ENCODE measurements around the gene ANKZF1.

The ANKZF1 gene

GRCh38 chr2:219213486-219214071 is 16.0 kb upstream of the ANKZF1 start:
- in situ Hi-C loops (cut with HindIII; ENCODE audit: low pct_unique_long_range_greater_than_20kb, low sequenced_read_pairs), result no loop called here
- no peak for TF ChIP-seq JUND (IDR thresholded peaks at IDR 0.05; ENCODE audit: low read depth)
- DNase-seq (ENCODE audit: low read depth in 1 of 2, low spot score in 1 of 2), result no peak

- no peak for DNase-seq (ENCODE audit: low read depth in 1 of 2, low spot score in 1 of 2)
- in situ Hi-C loops (cut with HindIII; ENCODE audit: low pct_unique_long_range_greater_than_20kb, low sequenced_read_pairs), result no loop called here
- TF ChIP-seq JUND (IDR thresholded peaks at IDR 0.05; ENCODE audit: low read depth), result no peak
Observed at GRCh38 chr2:219214141-219214540, 15.5 kb upstream of the ANKZF1 start.

- DNase-seq (ENCODE audit: low read depth in 1 of 2, low spot score in 1 of 2), result no peak
- no peak for TF ChIP-seq JUND (IDR thresholded peaks at IDR 0.05; ENCODE audit: low read depth)
- in situ Hi-C loops (cut with HindIII; ENCODE audit: low pct_unique_long_range_greater_than_20kb, low sequenced_read_pairs), result no loop called here
Observed at GRCh38 chr2:219214786-219215185, 14.8 kb upstream of the ANKZF1 start.

GRCh38 chr2:219215871-219216534 is 13.6 kb upstream of the ANKZF1 start:
- DNase-seq (ENCODE audit: low read depth in 1 of 2, low spot score in 1 of 2), result no peak
- no peak for TF ChIP-seq JUND (IDR thresholded peaks at IDR 0.05; ENCODE audit: low read depth)
- in situ Hi-C loops (cut with HindIII; ENCODE audit: low pct_unique_long_range_greater_than_20kb, low sequenced_read_pairs), result no loop called here

GRCh38 chr2:219216535-219216915 is 13.1 kb upstream of the ANKZF1 start:
- in situ Hi-C loops (cut with HindIII; ENCODE audit: low pct_unique_long_range_greater_than_20kb, low sequenced_read_pairs), result no loop called here
- no peak for DNase-seq (ENCODE audit: low read depth in 1 of 2, low spot score in 1 of 2)
- TF ChIP-seq JUND (IDR thresholded peaks at IDR 0.05; ENCODE audit: low read depth), result no peak

GRCh38 chr2:219218217-219218731 is 11.3 kb upstream of the ANKZF1 start:
- DNase-seq (ENCODE audit: low read depth in 1 of 2, low spot score in 1 of 2), result peak in 1 of 2 experiments; percentile 76
- in situ Hi-C loops (cut with HindIII; ENCODE audit: low pct_unique_long_range_greater_than_20kb, low sequenced_read_pairs), result no loop called here
- no peak for TF ChIP-seq JUND (IDR thresholded peaks at IDR 0.05; ENCODE audit: low read depth)

- no peak for TF ChIP-seq JUND (IDR thresholded peaks at IDR 0.05; ENCODE audit: low read depth)
- peak; percentile 87 to 94 for DNase-seq (ENCODE audit: low read depth in 1 of 2, low spot score in 1 of 2)
- in situ Hi-C loops (cut with HindIII; ENCODE audit: low pct_unique_long_range_greater_than_20kb, low sequenced_read_pairs), result no loop called here
Observed at GRCh38 chr2:219218732-219219701, 10.6 kb upstream of the ANKZF1 start, which contains the start of gene ABCB6. Gene ABCB6 (minus strand): TSS chr2:219218958. CDS start chr2:219218673, 285 bp downstream.

- in situ Hi-C loops (cut with HindIII; ENCODE audit: low pct_unique_long_range_greater_than_20kb, low sequenced_read_pairs), result no loop called here
- TF ChIP-seq JUND (IDR thresholded peaks at IDR 0.05; ENCODE audit: low read depth), result no peak
- DNase-seq (ENCODE audit: low read depth in 1 of 2, low spot score in 1 of 2), result no peak
Observed at GRCh38 chr2:219219784-219220532, 9.6 kb upstream of the ANKZF1 start.

GRCh38 chr2:219220652-219221402 is 8.8 kb upstream of the ANKZF1 start:
- TF ChIP-seq JUND (IDR thresholded peaks at IDR 0.05; ENCODE audit: low read depth), result no peak
- in situ Hi-C loops (cut with HindIII; ENCODE audit: low pct_unique_long_range_greater_than_20kb, low sequenced_read_pairs), result no loop called here
- no peak for DNase-seq (ENCODE audit: low read depth in 1 of 2, low spot score in 1 of 2)

- TF ChIP-seq JUND (IDR thresholded peaks at IDR 0.05; ENCODE audit: low read depth), result no peak
- DNase-seq (ENCODE audit: low read depth in 1 of 2, low spot score in 1 of 2), result no peak
- in situ Hi-C loops (cut with HindIII; ENCODE audit: low pct_unique_long_range_greater_than_20kb, low sequenced_read_pairs), result no loop called here
Observed at GRCh38 chr2:219221957-219222518, 7.6 kb upstream of the ANKZF1 start.

All from T47D (cell line).